Stimulated activated CD8-positive, alpha-beta memory T cell treated with anti-CD3 and anti-CD28 coated beads, Interleukin-2, amount 100 ng/mL, for 48 hours (primary cell): Measurements from ENCODE around the gene TLE3.
"Not testable (repeated sequence)": the region's sequence is repeated elsewhere in the genome, so short reads cannot be mapped to it uniquely, and the experiment has no call there.

Source experiments
- DNase-seq, 2 donors: peaks; one replicate each; pipeline ENCODE4 v3.0.0-alpha.2; 2020; ENCODE audit warnings: low read depth in 2 of 2

TLE3 gene

DNA sequence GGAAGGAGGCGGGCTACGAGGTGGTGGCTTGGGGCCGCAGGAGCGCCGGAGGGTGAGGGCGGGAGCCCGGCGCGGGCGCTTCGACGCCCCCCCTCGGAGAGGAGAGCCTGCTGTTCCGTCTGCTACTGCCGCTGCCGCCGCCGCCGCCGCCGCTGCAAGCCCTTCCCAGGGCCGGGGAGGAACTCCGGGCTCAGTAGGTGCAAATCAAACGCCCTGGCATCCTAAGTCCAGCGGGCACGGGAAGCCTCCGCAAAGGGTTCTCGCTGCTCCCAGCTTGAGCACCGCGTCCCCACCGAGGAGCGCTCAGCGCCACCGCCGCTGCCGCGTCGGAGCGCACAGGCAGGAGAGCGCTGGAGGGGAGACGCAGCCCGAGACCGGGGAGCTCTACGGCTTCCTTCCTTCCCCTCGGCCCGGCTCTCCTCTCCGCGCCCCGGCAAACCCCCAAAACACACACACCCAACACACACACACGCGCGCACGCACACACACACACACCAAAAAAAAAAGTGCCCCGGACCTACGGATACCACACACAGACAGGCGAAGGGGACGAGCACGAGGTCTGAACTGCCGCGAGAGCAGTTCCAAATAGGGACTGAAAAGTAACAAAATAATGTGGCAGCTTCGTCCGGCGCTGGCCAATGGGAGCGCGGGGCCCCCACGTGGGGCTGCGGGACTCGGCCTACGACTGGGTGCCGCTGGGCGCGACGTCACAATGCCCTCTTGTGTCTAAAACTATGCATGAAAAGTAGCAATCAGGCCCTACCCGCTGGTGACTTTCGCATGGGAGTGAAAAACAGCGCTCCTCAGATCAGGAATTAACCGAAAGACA is at the start of gene TLE3:
TLE3 (minus strand) TSS at position 597 of the 832 bp plus-strand sequence. CDS start 1,119 bp downstream, outside the sequence.
- DNase-seq, result peak; percentile 94 to 96

DNA sequence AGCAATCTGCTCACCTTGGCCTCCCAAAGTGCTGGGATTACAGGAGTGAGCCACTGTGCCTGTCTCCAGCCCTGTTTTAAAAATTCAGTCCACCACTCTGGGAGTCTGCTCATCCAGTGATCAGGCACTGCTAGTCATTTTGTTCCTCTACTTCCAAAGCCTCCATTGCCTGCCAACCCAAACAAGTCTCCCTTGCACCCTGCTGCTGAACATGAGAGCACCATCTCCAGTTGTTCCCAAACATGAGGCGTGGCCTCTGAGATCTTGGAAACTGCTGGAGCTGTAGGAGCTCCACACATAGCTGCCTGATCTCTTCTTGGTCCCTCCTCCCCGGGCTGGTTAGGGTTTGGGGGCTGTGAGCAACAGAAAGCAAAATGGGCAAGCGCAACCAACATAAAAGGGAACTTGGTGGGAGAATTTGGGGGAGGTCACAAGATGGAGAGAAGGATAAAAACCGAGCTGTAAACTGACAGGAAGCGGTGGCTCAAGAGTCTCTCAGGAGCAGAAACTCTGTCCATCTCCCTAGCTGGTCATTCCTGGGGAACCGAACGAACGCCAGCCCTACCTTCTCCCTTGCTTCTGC is 49.6 kb upstream of the TLE3 start:
- DNase-seq, result no peak

DNA sequence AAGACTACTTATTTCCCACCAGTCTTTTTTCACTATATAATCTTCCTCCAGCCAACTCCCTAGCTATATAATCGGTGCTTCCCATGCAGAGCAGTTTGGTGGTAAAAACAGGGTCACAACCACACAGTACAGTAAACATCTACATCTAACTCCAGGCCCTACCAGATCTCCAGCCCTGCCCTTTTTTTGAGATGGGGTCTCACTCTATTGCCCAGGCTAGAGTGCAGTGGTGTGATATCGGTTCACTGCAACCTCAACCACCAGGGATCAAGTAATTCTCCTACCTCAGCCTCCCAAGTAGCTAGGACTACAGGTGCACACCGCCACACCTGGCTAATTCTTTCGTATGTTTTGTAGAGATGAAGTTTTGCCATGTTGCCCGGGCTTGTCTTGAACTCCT is 49.1 kb upstream of the TLE3 start:
- DNase-seq, result no peak

DNA sequence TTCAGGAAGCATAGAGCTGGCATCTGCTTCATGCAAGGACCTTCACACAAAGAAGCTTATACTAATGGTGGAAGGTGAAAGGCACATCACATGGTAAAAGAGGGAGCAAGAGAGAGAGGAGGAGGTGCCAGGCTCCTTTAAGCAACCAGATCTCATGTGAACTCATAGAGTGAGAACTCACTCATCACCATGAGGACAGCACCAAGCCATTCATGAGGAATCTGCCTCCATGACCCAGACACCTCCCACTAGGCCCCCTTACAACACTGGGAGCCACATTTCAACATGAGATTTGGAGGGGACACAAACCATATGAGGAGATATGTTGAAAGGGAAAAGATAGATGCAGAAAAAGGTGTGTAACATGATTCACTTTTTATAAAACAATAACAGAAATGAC is 48.4 kb upstream of the TLE3 start:
- DNase-seq, result no peak

DNA sequence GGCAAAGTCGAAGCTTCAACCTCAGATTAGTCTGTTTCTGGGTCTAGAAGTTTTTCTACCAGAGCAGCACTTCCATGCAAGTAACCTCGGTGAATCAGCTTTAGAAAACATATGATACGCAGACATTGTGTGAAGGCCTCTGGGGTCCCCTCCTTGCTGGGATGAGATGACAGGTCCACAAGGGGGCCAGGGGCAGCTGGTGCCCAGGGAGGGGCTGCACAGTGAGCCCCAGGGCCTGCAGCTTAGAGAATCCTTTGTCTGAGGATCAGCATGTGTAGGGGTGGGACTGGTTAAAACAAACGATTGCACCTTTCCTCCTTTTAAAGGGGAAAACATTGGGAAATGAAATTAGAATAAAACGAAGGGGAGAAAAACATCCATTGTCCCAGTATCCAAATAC is 47.5 kb upstream of the TLE3 start:
- DNase-seq, result no peak

DNA sequence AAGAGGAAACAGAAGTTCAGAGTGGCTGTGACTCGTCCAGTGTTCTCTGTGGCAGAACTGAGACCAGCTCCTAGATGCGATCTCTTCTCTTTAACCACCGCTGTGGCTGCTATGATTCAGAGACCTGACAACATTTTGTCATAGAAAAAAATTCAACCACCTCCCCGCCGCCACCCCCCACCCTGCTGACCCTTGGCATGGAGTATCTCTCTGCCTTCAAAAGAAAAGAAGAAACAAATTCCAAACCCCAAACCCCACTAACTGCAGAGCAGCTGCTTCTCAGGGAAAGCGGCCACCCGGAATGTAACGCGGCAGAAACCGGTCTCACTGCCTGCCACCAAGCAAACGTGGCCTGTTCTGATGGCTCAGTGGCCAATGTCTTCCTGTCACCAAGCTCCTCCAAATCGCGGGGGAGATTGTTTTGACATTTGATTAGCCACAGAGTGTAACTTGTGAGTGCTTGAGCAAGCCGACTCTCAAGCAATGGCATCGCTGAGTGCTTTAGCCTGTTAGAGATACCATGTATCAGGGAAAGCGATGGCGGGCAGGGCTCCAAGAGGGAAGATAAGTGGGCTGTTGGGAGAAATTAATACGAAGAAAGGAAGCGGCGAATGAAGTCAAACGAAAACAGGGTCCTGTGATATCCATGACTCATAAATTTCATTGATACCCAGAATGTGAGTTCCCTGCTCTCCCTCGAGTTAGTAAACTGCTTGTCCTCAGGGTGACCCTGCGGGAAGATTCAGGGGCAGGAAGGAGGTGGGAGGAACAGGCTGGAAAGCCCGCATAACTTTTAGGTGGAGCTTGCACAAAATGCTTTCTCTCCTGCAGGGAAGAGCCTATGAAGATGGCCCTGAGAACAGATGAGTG is 44.8 kb upstream of the TLE3 start:
- DNase-seq, result peak; percentile 23 to 33

DNA sequence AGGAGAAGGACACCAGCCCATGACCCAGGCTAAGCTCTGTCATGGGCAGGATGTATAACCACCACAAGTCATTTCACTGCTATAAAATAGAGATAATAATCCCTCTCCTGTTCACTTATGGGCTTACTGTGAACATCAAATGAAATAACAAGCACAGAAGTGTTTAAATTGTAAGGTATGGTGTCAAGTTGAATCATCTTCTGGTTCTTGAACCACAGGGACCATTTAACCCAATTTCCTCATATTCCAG is 44.3 kb upstream of the TLE3 start:
- no peak for DNase-seq

DNA sequence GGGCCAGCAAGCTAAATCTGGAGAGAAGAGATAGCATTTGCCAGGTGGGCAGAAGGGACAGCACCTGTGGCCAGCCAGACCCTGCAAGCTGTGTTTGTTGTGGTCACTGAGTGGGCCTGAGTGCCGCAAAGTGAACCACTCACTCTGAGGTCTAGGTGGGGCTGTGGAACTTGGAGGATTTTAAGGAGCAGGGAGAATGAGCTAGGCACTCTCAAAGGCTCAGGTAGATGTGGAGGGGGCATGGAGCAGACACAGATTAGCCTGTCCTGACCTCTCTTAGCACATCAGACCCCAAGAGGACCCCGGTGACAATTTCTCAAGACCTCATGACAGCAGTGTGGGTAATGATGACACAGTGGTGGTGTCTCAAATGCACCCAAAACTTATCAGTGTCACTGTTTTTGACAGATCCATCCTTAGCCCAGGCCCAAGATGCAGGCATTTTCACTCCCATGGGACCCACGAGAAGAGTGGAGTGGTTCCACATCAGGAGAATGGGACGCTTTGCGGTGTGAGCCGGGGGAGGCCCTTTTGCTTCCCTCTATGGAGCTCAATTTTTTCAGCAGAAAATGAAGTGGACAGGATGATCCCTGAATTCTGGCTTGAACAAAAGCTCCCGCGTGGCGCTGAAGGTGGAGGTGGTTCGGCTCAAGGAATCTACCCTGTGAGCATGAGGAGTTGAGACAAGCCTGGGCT is 43.8 kb upstream of the TLE3 start:
- no peak for DNase-seq

DNA sequence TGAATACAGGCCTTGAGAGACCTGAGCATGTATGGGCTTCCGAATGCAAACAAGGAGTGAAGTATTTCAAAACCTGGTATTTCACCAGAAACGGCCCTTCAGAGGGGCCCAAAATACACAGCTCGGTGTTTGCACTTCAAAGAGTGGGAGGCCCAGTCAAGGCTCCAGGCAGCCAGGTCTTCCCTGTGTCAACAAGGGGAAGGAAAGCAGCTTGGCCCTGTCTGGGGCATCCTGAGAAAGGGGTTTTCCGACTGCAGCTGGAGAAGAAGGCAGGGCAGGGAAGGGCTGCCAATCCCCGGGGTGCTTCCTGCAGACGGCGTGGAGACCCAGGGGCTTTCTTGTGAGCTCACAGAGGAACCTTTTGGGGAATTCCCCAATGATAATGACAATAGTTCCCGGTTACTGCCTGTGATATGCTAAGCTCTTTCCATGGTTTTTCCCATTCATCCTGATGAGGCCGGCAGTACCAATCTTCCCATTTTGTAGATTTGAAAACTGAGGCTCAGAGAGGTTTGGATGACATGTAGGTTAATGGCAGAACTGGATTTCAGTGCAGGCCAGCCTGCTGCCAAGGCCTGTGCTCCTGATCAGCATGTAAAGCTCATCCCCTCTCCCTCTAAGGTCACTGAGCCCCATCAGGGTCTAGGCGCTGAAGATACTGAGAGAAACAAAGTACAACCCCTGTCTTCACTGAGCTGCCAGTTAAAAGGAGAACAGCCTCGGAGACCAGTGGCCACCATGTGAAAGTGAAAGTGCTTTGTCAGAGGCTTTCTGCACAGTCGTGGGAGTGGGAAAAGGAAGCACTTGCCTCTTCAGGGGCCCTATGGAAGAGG is 43.0 kb upstream of the TLE3 start:
- DNase-seq, result no peak

DNA sequence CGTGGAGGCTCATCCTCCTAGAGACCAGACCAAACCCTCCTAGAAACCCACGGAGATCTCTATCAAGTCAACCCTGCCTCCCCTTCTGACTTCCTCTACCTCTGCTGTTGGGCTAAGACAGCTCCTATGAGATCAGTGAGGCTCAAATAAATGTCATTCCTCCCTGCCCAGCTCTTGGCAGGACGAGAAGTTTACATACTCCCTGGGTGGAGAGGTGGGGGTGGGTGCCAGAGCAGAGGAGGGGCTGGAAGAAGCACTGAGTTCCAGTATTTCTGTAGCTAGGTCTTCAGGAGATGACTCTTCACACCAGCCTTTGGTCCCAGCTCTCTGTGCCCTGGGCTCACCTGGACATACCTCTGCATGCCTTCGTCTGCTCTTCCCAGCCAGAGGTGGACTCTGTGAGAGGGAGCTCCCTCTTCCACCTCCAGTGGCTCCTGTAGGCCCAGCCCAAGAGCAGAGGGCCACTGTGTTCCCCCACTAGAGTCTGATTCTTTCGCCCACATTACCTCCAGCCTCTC is 42.4 kb upstream of the TLE3 start:
- DNase-seq, result no peak

DNA sequence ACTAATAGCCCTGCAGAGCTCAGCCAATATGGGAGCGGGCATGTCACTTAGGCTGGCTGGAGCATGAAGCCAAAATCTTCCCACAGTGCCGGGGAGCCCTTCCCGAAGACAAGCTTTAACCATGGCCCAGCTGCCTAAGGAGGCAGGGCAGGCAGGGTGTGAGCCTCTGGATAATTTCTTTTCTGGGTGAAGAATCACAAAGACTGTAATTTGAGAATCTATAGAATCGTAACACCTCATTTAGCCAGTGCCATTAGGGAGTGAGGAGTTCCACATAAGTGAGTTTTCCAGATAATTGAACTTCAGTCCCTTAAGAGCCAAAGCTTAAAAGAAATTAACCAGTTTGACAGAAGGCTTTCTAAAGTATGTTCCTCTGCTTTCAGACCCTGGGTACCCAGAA is 40.2 kb upstream of the TLE3 start:
- no peak for DNase-seq

DNA sequence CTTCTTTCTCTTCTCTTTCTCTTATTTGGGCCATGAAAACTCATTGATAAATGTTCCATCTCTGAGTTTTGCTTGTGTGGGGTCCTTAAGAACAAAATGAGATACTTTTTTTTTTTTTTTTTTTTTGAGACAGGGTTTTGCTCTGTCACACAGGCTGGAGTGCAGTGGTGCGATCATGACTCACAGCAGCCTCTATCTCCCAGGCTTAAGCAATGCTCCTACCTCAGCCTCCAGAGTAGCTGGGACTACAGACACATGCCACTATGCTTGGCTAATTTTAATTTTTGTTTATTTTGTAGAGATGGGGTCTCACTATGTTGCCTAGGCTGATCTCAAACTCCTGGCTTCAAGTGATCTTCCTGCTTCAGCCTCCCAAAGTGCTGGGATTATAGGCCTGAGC is 39.3 kb upstream of the TLE3 start:
- DNase-seq, result not testable (repeated sequence)

DNA sequence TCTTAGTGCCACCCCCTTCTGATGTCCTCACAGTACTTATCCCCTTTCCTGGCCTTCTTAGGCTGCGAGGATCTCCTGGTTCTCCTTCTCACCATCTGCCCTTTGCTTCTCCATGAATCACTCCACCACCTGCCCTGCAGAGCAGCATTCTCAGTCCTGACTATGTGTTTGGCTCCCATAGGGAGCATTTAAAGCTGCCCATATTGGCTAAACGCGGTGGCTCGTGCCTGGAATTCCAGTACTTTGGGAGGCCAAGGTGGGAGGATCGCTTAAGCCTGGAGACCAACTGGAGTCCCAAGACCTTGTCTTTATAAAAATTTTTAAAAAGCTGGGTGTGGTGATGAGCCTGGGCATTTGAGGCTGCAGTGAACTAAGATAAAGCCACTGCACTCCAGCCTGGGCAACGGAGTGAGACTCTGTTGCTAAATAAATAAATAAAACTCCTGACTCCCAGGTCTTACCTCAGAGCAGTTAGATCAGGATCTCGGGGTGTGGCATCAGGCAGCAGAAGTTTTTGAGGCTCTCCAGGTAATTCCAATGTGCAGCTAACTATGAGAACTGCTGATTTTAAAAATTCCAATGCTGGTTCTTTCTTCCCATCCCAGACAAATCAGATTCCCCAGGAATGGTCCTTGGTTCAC is 36.2 kb upstream of the TLE3 start:
- DNase-seq, result no peak

DNA sequence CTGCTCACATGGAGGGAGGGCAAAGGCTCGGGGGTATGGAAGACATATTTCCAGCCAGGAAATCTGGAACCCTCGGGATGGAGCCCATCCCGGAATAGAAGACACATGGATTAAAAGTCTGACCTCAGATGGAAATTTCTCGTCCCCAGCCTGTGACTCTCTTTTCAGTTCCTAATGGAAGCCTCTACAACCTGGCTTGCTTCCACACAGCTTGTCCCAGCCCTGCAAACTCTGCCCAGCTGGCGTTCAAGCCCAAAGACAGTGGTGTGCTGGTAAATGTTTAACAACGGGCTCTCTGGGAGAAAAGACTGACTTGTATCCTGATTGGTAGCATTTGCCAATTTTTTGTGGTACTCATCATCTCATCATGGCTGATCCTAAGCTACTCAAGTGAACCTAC is 35.6 kb upstream of the TLE3 start:
- no peak for DNase-seq

DNA sequence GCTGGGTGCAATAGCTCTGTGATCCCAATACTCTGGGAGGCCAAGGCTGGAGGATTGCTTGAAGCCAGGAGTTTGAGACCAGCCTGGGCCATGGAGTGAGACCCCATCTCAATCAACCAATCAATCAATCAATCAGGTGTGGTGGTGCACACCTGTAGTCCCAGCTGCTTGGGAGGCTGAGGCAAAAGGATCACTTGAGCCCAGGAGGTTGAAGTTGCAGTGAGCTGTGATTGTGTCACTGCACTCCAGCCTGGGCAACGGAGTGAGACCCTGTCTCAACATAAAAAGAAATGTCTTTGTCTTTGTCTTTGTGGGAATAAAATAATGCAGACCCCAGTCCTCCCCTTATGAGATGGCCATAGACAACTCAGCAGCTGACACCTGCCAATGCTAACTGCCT is 34.9 kb upstream of the TLE3 start:
- DNase-seq, result no peak

DNA sequence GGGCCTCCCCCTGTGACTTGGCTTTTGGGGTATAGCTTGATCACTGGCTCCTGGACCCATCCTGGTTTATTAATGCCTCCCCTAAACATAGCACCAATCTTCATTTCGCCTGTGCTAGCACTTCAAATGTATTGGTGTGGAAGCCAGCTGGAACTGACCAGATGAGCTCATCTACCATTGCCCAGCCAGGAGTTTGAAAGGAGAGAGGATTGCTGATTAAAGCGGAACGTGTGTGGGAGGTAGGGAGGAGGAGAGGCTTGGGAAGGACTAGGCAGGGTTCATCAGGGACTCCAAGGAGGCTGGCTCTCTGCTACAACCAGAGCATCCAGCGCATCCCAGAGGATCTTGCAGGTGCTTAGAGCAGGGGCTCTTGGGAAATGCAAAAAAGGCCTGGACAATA is 34.4 kb upstream of the TLE3 start:
- DNase-seq, result no peak

DNA sequence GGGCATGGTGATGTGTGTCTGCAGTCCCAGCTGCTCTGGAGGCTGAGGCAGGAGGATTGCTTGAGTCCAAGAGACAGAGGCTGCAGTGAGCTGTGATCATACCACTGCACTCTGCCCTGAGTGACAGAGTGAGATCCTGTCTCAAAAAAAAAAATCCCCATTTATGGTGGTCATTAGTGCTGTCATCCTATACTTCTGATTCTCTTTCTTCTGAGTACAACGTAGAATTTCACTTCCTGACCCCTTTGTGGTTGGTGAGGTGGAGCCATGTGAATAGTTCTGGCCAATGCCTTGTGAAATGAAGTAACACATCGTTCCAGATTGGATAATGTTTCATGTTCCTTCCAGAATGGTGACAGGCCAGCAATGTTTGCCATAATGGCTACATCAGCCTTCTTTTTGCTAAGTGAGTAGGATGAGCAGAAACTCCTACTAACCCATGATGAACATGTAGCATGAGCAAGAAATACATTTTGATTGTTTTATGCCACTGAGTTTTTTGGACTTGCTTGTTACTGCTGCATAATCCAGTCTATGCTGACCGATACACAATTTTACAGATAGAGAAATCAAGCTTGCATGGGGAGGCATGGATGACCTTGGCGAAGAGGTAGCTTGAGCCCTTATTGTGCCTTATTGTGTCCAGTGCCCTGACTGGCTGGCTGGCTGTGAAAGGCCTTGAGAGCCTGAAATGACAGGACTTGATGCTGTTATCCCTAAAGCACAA is 30.9 kb upstream of the TLE3 start:
- no peak for DNase-seq

DNA sequence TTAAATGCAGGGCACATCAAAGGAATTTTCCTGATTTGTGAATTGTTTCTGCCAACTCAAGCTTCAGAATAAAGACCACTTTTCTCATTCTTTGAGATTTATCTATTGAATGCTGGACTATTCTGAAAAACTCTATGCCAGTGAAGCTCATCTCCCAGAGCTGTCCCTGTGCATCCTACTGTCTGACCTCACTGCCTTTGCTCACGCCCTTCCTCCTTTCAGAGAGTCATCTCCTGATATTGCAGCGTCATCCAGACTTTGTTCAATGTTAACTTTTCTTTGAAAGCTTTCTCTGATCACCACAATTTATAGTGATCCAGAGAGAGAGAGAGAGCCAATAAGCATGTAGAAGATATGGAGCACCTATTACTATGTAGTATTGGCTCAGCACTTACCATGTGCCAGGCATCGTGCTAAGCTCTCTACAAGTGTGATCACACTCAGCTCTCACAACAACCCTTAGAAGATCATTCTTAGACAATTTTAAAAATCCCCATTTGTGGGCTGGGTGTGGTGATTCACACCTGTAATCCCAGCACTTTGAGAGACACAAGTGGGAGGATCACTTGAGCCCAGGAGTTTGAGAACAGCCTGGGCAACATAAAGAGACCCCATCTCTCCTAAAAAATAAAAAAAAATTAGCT is 30.2 kb upstream of the TLE3 start:
- DNase-seq, result no peak

DNA sequence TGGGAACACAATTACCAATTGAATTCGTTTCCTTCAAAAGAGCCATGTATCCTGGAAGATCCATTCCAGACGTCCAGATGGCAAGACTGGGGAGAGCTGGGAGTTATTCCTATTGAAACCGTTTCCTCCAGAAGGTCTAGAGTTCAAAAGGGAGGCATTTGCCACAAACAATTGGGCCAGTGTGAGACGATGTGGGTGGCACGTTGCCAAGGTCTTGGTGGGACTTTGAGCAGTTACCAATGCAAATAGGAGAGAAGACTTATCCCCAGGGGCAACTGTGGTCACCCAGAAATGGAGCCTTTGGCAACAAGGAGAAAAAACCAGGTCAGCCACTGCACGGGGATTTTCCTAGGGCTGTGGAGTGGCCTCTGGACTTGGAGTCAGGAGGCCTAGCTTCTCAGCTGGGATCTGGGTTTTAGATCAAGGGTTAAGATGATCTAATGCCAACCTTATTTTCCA is 29.6 kb upstream of the TLE3 start:
- DNase-seq, result no peak
